Activated CD4-positive, alpha-beta T cell treated with anti-CD3 and anti-CD28 coated beads for 48 hours (primary cell): ENCODE data around the gene ZNF618.

Experiments
- DNase-seq: peaks from one replicate; pipeline ENCODE4 v3.0.0-alpha.2; 2020

Gene ZNF618

DNA sequence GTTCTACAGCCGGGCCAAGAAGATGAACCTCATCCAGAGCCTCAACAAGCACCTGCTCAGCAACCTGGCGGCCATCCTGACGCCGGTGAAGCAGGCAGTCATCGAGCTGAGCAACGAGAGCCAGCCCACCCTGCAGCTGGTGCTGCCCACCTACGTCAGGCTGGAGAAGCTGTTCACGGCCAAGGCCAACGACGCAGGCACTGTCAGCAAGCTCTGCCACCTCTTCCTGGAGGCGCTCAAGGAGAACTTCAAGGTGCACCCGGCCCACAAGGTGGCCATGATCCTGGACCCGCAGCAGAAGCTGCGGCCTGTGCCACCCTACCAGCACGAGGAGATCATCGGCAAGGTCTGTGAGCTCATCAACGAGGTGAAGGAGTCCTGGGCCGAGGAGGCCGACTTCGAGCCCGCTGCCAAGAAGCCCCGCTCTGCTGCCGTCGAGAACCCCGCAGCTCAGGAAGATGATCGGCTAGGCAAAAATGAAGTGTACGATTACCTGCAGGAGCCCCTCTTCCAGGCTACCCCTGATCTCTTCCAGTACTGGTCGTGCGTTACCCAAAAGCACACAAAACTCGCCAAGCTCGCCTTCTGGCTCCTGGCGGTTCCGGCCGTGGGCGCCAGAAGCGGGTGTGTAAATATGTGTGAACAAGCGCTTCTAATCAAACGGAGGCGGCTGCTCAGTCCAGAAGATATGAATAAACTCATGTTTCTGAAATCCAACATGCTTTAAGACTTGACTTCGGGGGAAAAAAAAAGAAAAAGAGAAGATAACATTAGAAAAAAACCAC, 173.5 kb downstream of the ZNF618 start:
- no peak for DNase-seq

DNA sequence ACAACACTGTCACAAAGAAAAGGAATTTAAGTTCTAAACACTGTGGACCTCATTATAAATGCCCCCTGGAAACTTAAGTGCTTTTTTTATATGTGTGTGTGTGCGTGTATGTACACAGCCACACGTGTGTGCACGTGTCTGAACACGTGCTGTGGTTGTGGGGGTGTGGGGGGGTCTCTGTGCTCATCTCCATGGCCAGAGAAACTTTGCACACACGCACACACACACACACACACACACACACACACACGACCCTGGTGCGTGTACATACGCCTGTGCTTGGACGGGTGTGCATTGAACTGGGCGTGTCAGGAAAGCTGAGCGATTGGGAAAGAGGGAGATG, 174.1 kb downstream of the ZNF618 start:
- no peak for DNase-seq

DNA sequence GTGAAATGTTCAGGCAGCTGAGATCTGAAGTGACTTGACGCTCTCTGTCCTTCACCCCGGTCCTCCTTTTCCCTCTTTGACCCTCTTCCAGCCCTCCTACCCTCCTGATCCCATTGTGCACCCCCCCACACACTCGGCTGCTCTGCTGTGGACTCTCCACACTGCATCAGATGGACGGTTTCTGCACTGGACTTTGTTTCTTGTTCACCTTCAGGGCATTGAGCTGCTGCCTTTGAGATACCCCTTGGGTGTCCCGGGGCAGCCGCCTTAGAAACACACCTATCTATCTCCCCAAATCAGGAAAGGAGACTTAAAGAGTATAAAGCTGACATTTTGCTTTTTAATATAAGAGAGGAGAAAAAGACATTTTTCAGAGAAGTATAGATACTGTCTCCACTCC, 174.5 kb downstream of the ZNF618 start:
- DNase-seq = no peak

DNA sequence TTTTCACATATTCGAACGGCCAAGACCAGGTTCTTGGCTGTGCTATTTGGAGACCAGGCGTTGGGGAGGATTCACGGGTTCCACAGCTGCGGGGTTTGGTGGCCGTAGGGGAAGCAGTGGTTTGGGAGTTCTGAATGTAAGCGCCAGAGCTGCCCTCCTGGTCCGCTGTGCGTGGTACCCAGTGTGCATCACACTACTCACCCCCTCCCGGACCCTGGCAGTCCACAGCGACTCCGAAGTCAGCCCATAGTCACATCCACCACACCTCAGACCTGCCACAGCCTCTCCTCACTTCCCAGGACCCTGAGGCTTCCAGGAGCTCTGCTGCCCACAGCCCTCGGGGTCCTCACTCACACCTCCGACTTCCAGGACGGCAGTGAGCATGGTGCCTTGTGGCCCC, 175.2 kb downstream of the ZNF618 start:
- DNase-seq = no peak

DNA sequence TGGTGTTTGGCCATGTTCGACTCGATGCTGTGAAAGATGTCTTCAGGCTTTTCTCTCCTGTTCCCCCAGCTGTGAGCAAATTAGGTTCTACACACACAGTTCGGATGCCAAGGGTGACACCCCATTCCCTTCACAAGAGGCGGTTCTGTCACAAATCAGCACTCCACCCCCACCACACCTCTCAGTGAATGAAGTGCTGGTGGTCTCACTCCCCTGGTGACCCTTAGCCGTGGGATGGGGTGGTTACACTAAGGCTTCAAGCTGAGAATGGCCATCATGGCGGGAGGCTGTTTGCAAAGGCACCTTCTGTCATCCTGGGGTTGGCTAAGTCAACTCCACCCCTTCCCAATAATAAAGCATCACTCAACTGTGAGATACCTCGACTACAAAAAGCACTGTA, 175.6 kb downstream of the ZNF618 start:
- DNase-seq = no peak

DNA sequence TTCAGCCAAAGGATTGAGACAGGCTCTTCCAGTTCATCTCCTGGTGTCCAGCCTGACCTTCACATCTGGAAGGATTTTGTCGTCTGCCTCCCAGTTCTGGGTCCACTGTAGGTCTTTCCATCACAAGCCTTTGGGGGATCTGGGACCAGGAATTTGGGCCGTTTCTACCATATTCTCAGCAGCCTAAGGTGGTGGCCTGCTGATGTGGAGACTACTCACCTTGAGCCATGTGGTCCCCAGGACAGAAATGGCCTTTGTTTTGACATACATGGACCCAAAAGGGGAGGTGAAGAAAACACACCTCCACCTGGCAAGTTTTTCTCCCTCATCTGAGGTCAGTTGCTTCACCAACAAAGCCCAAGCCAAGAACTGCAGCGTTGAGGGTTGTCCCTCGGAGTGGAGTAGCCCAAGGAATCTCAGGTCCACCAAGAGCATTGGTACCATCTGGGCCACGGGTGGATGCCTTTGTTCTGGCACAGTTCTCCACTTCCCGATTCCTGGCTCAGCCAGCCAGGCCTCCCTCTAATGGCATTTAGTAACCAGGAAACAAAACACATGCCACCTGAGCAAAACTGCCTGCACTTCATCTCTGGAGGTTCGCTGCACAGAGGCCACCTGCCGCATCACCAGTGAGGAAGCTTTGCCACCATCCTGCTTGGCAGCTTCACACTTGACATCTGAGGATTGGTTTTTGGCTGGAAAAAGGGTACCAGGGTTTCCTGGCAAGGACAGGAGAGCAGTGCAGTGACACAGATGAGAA, 177.3 kb downstream of the ZNF618 start:
- no peak for DNase-seq

DNA sequence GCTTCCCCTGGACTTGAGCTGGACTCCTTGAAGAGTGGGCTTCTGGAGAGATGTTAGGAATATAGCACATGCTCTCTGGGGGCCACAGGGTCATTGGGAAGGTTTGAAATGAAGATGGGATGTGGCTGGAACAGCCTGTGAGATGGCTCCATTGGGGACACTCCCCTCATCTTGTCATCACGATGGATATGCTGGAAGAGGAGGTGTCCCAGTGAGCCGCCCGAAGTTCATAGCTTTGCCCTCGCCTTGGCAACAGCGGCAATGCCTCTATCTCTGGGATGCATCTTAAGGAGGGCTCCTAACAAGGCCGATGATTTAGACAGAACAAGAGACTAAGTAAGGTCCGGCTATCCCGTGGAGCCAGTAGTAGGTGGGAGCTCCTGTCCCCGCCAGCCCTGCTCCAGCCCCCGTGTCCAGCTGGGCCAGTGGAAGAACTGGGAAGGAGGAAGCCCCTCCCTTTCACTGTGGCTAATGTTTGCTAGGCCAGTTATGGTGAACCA, 178.1 kb downstream of the ZNF618 start:
- DNase-seq = no peak

DNA sequence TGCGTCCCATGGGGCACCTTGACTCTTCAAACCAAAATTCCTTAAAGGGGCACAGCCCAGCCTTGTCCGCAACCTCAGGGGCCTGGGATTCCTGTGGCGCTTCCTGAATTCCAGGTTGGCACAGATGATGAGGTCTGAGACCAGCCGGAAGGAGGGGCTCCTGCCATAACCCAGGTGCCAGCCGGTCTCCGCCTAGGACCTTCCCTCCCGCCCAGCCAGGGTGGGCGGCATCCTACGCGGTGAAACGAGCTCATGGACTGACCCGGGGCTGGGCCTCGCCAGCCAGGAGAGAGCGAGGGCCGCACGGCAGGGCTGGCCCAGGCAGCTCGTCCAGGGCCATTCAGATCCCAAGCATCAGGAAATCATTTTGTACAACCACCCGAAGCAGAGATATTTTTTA, 179.0 kb downstream of the ZNF618 start:
- DNase-seq = no peak

DNA sequence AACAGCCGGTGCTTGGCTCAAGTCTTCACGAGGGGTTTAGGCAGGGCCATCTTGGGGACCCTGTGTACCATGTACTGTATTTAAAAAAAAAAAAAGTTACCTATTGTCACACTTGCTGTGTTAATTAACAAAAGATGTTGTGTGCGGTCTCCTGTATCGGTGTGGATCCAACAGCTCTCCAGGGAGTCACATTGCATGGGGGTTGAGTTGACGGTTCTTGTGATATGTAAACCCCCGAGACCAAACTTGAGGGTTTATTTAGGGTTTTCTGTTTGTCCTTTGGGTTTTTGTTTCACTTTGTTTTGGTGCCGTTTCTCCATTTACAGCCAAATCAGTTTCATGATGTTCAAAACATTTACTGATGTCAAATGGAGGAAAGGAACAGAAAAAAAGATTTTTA, 179.8 kb downstream of the ZNF618 start:
- DNase-seq = no peak

DNA sequence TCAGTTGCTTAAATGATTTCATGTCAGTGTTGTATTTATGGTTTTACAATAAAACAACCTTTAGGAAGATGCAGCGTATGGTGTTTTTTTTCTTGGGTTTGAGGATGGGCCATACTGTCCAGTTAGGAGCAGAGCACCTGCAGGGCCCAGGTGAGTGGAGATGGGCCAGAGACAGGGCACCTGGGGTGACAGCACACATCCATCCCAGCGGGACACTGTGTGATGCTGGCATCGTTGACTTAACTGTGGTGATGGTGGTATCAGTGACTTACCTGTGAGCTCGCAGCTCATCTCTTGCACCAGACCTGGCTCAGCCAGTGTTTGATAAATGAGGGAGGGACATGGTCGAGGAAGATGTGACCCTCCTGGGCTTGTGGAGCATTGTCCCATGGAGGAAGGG, 180.4 kb downstream of the ZNF618 start:
- DNase-seq = no peak

DNA sequence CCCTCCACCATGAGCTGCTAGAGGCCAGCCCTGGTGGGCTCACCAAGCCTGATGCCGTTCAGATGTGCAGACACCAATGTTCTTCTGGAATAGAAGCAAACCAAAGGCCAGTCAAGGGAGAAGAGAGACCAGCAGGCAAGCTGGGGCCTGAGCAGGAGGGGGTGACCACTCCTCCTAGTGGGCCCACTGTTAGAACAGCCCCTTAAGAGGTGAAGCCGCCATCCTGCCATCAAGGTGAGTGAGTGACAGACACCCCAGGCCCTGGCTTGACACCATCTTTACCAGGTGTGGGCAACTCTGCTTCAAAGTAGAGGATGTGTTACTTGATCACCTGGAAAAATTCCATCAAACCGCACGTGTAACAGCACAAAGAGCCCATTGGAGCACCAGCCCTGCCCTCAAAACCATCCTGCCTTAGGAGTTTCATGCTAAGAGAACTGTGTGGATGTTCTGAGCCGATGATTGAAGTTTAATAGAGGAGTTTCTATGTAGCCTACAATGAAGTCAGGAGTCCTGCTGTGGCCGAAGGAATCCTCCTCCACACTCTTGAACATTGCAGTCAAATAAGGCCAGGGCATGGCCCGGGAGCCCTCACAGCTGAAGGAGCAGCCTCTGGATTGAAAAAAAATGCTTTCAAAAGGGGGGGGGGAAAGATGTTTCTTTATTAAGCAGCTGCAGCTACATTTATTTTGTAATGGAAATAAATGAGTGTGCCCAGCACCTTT, 181.2 kb downstream of the ZNF618 start:
- DNase-seq = no peak

DNA sequence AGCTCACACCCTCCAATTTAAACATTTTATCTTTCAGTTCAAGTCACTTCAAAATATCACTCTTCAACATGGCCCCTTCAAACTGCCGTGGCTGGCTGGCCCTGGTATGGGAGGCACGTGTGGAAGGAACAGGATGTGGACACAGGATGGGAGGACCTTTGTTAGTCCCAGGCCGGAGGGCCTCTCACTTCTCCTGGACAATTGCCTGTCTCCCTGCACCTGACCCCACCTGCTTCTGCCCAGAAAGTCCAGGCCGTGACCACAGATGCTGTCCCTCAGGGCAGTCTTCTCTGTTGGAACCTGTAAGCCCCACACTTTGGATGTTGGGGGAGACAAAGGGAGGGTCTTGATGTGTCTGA, 182.6 kb downstream of the ZNF618 start:
- no peak for DNase-seq

DNA sequence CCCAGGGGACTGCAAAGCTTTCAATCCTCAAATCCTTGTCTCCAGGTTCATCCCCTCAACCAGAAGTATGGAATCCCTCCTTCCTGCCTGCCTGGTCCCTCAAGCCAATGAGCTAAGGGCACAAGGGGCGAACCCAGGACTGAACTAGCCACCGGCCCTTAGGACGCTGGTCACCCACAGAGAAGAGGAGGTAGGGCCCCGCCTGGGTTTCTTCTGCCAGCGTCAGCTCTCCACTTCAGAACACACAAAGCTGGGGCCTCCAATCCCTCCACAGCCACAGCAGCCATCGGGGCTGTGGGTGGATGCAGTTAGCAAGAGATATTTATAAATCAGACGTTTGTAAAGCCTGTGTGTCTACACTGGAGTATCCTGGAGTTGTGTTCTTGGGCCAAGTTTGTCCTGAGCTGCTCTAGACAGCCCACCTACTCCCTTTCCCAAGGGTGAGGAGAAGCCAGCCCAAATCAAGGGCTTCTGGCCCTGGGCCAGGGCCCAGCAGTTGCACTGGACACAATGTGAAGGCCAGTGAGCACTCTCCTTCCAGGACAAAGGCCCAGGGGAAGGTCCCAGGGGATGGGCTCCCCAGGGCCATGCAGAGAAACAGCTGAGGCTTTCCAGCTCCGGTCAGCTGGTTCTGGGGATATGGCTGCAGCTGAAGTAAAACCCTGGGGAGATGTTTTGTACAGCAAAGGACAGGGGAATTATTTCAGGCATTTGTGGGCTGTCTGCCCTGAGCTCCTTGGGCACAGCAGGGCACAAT, 183.1 kb downstream of the ZNF618 start:
- no peak for DNase-seq

DNA sequence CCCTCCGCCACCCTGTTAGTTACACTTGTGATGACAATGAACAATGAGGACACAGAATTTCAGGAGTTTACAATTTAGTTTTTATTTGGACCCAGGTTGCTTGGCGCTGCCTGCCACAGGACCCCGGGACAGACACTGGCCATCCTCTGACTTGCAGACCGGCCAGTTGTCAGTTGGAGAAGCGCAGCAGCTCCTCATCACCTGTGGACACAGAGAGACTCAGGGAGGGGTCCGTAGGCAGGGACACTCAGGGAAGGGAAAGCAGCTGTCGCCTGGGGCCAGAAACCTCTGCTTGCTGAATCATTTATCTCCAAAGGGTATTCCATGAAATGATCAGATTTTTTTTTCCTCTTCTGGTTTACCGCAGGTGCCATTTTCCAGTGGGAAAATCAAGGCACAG, 184.0 kb downstream of the ZNF618 start:
- no peak for DNase-seq

DNA sequence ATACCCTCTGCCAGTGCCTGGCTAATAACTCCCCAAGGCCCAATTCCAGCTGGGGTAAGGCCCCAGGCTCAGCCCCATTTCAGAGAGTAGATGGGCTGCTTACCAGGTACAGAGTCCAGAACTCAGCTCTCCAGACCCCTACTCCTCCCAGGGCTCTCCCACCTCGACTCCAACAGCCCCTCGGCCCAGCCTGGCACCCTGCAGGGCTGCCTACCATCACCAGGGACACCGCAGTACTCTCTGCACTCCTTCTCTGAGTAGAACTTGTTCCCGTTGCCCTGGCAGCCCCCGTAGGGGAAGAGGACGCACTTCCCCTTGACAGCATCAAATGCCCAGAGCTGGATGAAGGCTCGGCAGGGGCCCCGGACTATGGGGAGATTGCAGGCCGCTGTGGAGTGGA, 184.6 kb downstream of the ZNF618 start:
- no peak for DNase-seq

DNA sequence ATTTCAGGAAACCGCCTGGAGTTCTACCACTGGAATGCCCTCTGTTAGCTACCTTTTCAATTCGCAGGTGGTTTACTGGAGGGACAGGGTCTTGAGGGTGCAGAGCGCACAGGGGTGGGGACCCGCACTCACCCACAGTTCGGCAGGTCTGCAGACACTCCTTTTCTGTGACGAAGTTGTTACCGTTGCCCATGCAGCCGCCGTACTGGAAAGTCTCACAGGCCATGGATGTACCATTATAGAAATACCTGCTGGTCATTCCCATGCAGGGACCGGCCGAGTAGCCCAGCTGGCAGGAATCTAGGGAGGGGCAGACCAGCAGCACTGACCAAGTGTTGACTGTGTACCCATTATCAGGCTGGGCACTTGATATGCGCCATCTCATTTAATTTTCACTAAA, 185.2 kb downstream of the ZNF618 start:
- no peak for DNase-seq

DNA sequence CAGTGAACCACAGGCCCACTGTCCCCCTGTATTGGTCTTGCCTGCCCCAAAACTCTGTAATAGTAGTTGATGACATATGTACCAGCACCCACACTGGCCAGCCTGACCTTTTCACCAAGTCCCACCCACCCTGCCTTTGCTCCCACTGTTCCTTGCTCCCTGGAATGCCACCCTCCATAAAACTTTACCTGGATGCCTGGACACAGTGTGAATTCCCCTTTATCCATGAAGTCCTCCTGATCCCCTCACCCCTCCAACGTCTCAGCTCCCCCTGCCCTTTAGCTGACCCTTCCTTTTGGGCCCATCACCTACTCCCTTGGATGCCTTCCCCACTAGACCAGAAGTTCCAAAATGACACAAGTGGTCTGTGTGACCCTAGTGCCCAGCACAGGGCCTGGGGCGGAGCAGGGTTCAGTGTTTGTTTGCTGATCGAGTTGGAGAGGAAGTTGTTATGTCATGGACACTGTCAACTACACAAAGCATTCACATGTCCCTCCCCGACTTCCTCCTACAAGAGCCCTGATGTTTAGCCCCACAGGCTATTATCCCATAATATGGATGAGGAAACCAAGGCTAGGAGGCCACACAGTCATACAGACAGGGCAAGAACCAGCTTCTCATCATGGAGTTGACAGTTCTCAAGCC, 185.8 kb downstream of the ZNF618 start:
- DNase-seq = no peak

DNA sequence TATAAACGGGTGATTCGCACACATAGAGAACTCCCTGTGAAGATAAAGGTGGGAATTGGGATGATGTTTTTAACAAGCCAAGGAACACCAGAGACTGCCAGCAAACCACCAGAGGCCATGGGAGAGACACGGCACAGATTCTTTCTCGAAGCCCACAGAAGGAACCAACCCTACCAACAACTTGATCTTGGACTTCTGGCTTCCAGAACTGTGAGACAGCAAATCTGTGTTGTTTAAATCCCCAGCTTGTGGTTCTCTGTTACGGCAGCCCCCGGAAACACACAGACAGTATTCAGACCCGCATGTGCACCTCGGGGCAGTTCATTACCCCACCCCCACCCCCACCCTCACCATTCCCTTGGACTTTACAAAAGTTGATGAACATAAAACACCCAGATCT, 189.2 kb downstream of the ZNF618 start:
- DNase-seq = no peak

DNA sequence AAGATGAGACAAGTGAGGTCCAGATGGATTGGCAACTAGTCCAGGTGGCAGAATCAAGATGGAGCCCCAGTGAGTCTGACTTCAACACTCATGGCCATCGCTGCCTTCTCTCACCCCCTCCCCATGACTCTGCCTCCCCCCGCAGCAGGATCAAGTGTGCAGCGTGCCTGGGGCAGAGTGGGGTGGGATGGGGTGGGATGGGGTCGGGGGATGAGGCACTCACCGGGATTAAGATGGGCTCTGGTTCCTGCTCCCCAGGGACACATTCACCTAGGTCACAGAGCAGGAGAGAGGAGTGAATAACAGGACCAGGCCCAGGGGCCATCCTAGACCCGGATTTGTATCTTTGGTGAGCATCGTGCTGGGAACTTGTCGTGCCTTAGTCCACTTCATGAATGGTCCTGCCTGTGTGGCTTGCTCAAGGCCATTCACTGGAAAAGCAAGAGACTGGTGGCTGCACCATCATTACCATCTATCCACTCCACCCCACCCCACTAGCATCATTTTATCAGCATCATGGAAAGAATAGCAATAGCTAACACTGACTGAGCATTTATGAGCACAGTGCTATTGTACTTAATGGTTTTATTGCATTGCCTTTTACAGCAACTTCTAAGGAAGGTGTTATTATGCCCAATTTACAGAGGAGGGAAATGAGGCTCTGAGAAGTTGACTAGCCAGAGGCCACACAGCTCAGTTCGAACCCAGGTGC, 193.5 kb downstream of the ZNF618 start:
- DNase-seq = no peak

DNA sequence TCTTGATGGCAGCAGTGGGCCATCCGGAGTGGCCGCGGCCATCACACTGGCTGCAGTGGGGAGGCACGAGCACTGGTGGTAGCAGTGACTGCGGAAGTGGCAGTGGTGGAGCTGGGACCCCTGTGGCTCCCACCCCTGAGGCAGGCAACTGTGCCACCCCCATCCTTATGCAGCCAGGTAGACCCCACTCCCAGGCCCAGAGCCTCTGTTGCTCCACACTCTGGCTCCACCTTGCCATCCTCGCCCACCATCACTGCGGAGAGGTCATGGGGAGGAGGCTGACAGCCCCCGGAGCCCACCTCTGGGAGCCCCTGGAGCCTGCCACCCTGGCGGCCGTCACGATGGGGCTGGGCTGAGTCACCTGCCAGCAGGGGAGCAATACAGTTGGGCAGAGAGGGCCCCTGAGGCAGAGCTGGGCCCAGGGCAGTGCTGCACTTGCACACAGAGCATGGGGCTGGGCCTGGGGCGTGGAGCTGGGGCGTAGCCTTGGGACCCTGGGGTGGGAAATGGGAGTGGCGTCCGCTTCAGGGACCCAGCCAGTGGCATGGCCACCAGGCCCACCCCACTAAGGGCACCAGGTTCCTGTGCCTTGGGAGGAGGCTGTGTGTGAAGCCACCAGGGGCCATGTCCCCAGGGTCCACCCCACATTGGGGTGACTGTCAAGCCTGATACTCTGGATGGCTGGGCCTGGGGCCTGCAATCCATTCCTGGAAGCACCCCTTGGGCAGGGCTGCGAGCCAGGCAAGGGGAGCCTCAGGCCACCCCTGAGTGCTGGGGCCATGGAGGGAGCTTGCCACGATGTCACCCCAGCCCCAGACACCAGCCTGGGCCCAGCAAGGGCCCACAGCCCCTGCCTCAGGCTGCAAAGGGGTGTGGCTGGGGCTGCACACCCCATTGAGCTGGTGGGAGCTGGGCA, 194.3 kb downstream of the ZNF618 start:
- no peak for DNase-seq
